ENCODE data around the gene KIF6.
A peak's percentile ranks its signal among the peaks of the same experiment; 100 is the strongest.
"Not testable (repeated sequence)": the region's sequence is repeated elsewhere in the genome, so short reads cannot be mapped to it uniquely, and the experiment has no call there.

Gene KIF6

DNA sequence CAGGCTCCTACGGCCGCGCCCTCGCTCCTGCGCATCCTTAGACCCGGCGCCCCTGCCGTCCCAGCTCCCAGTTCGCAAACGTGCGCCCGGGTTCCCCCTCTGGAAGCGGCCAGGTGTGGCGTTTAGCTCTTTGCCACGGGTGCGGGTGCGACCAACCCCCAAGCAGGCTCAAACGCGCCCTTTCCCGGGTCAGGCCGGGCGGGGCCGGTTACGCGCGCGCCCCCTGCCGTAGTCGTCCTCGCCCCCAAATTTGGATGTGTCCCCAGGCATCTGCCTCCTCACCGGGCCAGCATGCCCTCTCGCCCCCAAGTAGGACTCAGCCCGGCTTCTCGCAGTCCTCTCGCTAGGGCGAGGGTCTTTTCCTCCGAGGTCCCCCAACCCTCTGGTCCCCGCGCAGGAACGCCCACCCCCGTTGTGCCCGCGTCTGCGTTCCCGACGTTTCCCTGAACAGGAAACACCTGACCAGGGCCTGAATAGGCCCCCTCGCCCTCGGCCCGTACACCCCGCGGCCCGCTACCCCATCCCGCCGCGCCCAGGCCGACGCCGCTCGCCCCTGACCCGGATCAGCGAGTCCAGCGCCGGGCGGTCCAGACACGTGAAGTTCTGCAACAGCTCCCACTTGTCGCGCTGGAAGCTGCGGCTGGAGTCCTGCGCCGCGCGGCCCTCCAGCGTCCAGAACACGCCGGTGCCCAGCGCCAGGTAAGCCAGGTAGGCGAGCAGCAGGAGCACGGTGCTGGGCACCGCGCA is 411.5 kb downstream of the KIF6 start:
- DNase-seq (ENCODE audit: low spot score), result no peak

DNA sequence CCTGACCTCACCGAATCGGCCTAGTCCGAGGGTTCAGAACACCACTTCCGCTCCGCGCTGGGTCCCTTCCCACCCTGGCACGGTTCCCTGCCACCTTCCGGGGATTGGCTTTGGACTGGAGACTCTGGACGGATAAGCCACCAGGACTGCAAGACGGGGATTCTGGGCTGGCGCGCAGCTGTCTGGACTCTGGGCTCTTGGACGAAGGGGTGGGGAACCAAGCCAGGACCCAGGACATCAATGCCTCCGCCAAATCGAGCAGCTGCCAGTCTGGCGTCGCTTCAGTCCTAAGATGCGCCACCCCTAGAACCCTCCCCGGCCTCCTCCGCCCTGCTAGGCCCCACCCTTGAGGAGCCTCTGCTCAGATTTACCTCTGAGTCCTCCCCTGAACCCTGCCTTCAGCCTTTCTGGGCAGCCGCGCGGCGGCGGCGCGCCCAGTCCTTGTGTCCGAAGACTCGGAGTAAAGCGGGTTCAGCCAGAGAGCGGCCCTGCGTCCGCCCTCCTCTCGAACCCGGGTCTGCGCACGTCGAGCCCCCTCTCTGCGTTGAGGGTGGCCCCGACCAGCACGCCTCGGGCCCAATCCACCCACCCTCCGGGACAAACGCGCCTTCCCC is 412.2 kb downstream of the KIF6 start:
- DNase-seq (ENCODE audit: low spot score), result no peak

DNA sequence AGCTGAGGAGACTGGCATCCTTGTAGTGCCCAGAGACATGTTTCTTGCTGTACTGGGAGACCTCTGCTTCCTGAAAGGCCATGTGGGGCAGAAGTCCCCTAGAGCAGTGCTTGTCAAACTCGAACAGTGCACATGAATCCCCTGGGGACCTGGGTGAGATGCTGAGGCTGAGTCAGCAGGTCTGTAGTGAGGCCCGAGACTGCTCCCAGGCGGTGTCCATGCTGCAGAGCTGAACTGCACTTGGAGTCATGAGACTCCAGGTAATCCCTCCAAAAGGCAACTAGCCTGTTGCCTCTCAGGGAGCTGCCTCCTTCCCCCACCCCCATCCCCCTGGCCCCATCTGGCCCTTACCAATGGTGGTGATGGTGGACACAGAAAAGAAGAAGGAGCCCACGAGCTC is 414.7 kb downstream of the KIF6 start:
- DNase-seq (ENCODE audit: low spot score), result no peak

DNA sequence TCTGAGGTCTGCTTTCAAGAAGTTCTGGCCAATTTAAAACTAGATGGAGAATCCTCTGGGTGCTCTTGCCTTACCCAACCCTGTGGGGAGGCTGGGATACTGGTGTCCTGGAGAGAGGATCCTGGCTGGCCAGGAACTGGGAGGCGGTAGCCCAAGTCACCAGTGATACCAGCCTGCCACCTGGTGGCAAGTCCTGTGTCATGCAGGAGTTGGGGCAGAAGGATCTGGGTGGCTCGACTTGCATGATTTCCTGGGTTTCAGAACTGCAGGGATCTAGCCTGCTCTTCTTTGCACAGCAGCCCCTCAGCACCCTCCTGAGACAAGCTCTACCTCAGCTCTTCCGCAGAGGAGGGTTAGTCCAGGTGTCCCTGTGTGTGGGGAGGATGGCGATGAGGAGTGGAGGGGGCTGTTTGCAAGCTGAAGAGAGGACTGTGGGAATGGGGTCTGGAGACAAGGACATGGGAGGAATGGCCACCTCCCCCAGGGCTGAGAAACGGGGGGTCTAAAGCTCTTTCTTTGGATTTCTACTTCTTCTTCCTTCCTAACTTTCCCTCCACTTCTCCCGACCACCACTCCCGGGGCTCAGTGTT is 415.2 kb downstream of the KIF6 start:
- peak; percentile 50 for DNase-seq (ENCODE audit: low spot score)

DNA sequence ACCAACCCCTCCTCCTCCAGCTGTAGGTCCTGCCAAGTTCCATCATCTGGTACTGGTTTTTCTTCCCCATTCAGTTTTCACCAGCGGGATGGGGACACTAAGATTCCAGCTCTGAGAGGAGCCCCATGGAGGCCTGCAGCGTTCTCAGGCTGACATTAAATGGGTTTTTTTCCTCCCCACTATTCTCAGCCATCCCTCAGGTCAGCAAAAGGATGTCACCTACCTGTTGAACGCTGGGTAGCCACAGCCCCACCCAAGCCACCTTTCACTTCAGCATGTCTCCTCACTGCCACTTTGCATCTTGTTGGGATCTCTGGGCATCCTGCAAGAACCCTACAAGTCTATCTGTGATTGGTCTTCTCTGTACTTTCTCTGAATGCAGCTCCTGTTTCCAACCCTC is 417.7 kb downstream of the KIF6 start:
- no peak for DNase-seq (ENCODE audit: low spot score)

DNA sequence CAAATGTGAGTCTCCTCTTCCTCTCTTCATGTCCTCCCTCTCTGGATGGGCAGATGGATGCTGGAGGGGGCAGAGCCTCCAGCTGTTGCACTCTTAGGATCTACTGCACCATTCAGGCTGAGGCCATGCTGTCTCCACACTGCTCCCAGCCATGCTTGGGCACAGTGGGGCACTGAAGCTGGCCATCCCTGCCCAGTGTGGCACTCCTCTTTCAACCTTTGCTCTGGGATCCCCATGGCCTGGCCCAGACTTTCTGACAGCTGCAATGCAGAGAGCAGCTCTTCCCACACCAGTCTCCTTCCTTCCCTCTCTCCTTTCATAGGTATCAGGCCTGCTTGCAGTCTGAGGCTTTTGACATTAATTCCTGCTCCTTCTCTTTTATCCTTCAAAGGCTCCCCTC is 420.3 kb downstream of the KIF6 start:
- no peak for DNase-seq (ENCODE audit: low spot score)

DNA sequence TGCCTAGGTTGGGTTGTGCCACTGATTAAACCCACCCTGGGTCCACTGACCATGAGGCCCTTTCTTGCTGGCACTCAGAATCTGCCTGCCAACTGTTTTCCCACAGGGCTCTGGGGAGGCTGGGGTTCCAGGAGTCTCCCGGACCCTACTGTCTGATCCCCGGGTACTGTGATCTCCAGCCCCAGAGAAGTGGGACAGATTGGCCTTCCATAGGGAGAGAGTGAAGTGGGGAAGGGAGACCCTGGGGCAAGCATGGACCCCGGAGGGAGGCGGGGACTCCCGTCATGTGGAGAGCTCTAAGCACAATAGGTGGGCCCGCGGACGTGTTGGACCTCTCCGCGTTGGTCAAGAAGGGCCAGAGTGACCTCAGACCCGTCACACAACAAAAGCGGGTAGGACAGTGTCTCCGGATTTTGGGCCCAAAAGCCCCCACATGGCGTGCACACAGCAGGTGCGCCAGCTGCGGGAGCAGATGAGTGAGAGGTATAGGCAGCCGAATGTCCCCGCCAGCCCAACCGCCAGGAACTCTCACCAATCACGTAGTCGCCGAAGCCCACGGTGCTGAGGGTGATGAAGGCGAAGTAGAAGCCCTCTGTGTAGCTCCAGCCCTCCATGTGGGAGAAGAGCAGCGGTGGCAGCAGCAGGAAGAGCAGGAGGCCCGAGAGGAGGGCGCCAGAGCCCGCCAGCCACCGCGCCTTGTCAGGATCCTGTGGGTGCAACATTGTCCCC is 421.6 kb downstream of the KIF6 start:
- no peak for DNase-seq (ENCODE audit: low spot score)

DNA sequence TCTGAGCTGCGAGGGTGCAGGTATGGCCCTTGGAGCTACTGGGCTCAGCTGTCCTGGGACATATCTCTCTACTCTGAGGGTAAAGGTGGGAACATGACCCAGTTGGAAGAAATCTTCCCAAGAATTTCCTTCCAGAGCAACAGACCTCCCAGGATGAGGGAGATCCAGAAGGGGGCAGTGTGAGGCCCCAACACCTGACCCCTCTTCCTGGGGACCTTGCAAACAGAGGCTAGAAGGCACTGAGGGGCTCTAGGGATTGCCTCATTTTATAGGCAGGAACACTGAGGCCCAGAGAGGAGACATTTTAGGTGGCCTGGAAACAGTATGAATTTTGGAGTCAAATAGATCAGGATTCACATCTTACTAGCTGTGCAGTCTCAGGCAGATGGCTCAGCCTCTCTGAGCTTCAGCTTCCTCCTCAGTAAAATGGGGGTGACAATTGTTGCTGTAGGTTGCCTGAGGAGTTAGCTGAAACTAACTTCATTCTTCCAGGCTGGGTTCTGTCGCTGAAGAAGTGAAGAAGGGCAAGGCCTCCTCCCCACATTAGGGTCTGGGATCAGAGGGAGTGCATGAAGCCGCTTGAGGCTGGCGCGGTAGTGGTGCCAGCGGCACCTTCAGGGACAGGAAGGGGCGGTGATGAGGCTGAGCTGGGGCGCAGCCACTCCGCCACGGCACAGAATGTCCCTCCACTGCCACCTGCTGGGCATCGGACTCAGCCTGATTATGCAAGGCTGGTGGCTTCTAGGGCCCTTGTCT is 422.4 kb downstream of the KIF6 start:
- DNase-seq (ENCODE audit: low spot score), result peak; percentile 67

DNA sequence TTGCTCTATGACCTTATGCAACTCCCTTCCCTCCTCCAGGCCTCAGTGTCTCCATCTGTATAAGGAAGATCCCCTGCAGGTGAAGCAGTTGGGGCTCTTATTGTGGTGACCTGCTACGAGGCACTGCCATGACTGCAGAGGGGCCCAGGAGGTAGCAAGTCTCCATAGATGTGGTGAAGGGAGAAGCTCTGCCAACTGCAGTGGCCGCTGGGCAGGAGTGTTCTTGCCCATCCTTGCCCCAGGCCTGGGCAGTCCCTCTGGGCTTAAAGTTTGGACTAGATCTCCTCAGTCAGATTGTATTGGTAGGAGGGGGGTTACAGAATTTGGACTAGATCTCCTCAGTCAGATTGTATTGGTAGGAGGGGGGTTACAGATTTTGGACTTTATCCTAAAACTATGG is 423.2 kb downstream of the KIF6 start:
- DNase-seq (ENCODE audit: low spot score), result no peak

DNA sequence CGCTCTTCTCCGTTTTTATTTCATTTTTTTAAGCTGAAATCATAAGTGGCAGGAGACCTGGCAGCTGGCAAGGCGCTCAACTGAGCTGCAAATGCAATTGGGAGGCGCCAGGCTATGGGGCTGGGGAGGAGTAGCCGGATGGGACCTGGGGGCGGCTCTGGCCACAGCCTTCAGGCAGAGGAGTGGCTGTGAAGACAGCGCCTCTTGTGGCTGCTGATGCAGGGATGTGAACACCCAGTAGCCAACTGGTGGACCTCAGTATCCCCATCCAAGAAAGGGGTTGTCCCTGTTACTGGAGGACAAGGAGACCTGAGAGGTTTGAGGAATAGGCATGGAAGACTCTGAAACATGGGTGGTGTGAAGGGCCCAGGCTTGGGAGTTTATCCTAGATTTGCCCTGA is 423.6 kb downstream of the KIF6 start:
- no peak for DNase-seq (ENCODE audit: low spot score)

DNA sequence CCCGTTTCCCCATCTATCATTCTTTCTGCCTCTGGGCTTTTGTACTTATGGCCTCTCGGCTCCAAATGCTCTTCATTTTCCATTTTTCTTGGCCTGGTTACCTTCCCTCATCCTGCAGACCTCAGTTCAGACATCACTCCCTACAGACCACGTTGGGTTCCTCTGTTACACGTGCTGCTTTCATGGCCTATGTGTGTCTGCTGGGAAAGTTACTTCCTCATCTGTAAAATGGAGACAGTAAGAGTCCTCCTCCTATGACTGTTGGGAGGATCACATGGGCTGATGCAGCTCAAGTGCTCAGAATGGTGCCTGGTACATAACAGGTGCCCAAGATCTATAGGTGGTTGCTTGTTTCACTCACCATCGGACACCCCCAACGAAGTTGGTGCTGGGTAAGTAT is 424.5 kb downstream of the KIF6 start:
- DNase-seq (ENCODE audit: low spot score), result no peak

DNA sequence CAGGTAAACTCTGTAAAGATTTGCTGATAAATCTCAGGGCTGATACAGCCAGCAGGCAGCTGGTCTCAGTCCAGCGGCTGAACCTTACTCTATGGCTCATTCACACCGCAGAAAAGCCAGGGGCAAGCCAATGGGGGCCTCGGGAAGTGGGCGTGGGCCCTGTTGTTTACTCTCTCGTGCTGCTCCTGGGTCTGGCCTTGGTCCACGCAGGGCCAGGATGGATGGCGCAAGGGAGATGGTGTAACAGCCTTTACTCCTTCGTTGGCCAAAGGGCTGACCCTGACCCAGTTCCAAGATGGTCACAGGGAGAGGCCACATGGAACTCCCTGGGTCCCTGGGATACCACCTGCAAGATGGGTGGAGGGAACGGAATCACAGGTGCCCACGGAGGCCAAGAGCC is 427.1 kb downstream of the KIF6 start:
- DNase-seq (ENCODE audit: low spot score), result no peak

DNA sequence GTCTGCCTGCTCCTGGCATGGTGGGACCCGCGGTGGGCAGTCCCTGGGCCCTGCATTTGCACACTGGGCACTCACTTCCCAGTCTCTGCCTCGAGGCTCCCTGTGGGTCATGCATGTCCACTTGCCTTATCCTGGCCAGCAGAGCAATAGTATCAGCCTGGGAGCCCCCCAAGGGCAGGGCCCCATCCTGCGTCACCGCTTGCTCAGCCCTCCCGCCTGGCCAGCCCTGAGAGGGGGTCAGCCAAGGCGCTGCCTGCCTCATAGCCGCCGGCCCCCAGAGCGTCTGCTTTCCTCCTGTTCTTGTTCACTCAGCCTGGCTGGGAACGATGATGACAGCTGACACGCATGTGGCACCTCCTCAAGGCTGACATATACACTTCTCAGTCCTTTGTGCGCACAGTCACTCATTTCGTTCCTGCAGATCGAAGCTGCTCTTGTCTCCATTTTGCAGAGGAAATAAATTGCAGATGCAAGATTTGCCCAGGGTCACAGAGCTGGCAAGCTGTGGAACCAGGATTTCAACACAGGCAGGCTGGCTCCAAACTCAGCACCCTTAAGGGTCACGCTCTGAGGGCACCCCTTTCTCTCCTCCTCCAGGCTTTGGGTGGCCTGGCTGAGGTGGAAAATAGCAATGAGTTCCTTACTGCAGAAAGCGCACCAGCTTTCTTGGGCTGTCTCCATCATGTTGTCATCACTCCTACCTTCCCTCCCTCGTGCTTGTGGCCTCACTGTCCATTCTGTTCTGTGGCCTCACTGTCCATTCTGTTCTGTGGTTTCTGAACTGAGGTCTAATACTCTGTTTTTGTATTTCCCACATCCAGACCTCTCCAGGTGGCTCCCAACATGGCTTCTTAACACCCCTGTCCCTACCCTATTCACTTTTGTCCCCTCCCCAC is 428.2 kb downstream of the KIF6 start:
- no peak for DNase-seq (ENCODE audit: low spot score)

DNA sequence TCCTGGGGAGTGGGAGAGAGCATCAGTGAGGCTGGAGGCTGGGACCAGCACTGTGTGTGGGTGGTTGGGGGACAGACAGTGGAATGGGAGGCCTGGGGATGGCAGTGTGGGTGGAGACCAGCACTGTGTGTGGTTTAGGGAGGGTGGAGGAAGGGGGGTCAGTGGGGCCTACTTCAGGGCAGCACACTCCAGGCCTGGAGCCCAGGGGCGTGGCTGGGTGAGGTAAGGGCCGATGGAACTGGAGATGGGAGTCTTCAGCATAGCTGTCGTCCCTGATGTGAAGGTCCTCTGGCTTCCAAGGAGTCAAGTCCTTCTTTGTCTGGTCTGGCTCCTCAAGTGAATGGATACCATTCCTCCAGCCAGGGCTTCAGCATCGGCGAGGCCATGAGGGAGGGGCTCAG is 429.6 kb downstream of the KIF6 start:
- no peak for DNase-seq (ENCODE audit: low spot score)

DNA sequence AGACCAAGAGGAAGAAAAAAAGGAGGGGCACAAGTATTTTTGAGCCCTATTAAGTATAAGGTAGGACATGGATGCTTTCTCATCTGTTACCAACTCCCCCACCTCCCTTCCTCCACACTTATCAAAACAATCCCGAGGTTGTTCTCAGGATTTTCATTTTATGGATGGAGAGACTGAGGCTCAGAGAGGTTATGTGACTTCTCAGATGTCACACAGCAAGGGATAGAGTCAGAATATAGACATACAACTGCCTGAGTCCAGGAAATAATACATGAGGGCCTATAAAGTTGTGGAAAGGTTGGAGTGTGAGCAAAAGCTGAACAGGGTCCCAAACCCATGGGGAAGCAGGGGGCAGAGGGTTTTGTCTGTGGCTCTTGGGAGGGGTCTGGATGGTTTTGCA is 430.3 kb downstream of the KIF6 start:
- DNase-seq (ENCODE audit: low spot score), result no peak

DNA sequence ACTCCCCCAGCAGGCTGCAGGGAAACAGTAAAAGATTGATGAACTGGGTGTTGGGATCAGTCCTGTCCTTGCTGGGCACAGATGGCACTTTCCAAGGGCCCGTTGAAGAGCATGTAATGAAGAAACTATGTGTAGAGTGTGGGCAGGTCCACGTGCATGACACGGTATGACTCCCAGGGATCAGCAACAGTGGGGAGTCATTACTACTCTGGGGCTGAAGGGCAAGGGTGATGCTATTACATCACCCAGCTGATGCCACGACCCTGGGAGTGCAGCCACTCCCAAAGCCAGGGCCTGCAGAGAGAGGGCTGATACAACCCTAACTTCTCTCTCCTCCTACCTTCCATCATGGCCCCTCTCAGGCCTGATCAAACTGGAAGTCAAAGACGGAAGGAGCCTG is 431.1 kb downstream of the KIF6 start:
- DNase-seq (ENCODE audit: low spot score), result no peak

DNA sequence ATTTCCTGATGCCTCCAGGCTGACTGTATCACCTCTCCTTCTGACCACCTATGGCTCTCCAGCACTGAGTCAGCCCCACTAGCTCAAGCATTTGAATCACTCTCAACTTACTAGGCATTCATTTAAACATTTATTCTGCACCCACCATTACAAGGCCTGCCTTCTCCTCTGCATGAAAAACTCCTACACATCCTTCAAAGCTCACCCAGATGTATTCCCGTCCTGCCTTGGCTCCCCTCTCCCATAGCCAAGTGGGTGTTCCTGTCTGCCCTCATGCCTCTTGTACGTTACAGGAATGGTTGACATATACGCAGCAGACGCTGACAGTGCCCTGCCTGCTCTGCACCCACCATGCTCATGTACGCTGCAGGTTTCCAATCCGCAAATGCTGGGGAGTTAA is 432.6 kb downstream of the KIF6 start:
- no peak for DNase-seq (ENCODE audit: low spot score)

DNA sequence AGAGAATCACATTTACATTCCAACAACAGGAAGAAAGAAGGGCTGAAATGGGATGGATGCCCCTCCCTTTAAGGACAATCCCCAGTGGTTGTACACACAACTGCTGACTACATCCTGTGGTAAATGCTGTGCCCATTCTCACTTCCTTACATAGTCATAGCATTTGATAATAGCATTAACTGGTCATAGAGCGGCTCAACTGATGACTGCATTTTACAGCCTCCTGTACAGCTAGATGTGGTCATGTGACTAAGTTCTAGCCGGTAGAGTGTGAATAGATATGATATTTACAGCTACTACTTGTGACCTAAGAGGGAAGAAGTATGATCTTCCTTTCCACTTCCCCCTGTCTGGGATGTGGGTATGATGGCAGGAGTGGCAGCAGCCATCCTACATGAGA is 435.7 kb downstream of the KIF6 start:
- no peak for DNase-seq (ENCODE audit: low spot score)

DNA sequence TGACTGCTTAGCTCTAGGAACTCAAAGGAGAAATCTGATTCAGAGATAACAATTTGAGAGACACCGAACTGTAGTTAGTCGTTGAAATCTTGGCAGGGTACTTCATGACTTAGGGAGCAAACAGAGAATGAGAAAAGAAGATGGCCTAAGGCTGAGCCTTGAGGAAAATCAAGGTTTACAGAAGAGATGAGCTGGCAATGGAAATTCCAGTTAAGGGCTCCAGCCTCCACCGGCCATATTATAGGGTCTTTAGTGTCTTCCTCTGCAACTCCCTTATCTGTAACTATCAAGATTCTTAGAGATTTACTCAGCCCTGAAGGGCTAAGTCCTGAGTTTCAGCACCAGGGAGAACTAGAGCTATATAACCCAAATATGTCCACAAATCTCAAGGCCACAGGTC is 437.6 kb downstream of the KIF6 start:
- no peak for DNase-seq (ENCODE audit: low spot score)

DNA sequence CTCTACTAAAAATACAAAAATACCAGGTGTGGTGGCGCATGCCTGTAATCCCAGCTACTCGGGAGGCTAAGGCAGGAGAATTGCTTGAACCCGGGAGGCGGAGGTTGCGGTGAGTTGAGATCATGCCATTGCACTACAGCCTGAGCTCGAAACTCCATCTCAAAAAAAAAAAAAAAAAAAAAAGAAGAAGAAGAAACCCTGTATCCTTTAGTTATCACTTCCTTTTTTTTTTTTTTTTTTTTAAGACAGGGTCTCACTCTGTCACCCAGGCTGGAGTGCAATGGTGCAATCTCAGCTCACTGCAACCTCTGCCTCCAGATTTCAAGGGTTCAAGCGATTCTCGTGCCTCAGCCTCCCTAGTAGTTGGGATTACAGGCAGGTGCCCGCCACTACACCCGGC is 438.6 kb downstream of the KIF6 start:
- DNase-seq (ENCODE audit: low spot score), result not testable (repeated sequence)

DNA sequence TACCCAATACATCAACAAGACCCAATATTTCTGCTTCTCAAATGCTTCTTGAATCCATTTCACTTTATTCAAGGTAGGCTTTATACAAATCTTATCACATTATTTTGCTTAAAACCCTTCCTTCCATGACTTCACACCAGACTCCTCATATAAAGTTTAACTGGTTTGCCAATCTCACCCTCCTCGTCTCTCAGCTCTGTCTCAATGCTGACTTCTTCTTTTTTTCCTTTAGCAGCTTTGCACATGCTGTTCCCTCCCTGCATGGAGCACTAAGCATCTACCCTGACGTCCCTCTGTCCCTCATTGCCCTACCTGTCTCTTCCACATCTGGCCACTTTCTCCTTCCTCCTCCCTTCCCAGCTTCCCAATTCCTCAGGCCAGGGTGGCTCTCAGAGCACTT is 442.4 kb downstream of the KIF6 start:
- no peak for DNase-seq (ENCODE audit: low spot score)

All from kidney capillary endothelial cell (primary cell).